SK-N-SH treated with all-trans-retinoic acid at 6 μM for 48 hours (cell line): ENCODE measurements around the gene FAM185A.

Experiments used
- ATAC-seq: fragments of 200-7000 bp; cut with Tn5 transposase; 3 replicates; pipeline ENCODE4 v1.9.1; 2020; ENCODE audit warnings: mild to moderate bottlenecking, moderate library complexity
- CREB5 ChIP-seq: fragments of 250-450 bp; sonication (Bioruptor Pico); IDR thresholded peaks from 2 replicates; pipeline ENCODE4 v1.5.1; 2020; ENCODE audit warnings: low read depth, mild to moderate bottlenecking, moderate library complexity
- CSDC2 ChIP-seq: fragments of 250-450 bp; sonication (Bioruptor Pico); IDR thresholded peaks from 2 replicates; pipeline ENCODE4 v1.5.0; 2020; ENCODE audit warnings: mild to moderate bottlenecking, moderate library complexity
- ESRRG ChIP-seq: fragments of 250-450 bp; sonication (Bioruptor Pico); IDR thresholded peaks from 2 replicates; pipeline ENCODE4 v1.6.1; 2021; ENCODE audit warnings: mild to moderate bottlenecking
- GLIS3 ChIP-seq: fragments of 250-450 bp; sonication (Bioruptor Pico); IDR thresholded peaks from 2 replicates; pipeline ENCODE4 v1.5.0; 2020; ENCODE audit warnings: mild to moderate bottlenecking, moderate library complexity
- ISL1 ChIP-seq: fragments of 250-450 bp; sonication (Bioruptor Pico); IDR thresholded peaks from 2 replicates; pipeline ENCODE4 v2.1.2; 2022; ENCODE audit warnings: mild to moderate bottlenecking, moderate library complexity
- OSR1 ChIP-seq: fragments of 250-450 bp; sonication (Bioruptor Pico); IDR thresholded peaks from 2 replicates; pipeline ENCODE4 v1.8.0; 2022; ENCODE audit warnings: moderate library complexity, mild to moderate bottlenecking, inconsistent platforms
- POU6F1 ChIP-seq: fragments of 250-450 bp; sonication (Bioruptor Pico); IDR thresholded peaks from 2 replicates; pipeline ENCODE4 v1.8.0; 2021; ENCODE audit warnings: low read depth, mild to moderate bottlenecking, moderate library complexity, borderline replicate concordance
- PPARA ChIP-seq: fragments of 250-450 bp; sonication (Bioruptor Pico); IDR thresholded peaks from 2 replicates; pipeline ENCODE4 v1.5.0; 2020; ENCODE audit warnings: mild to moderate bottlenecking, borderline replicate concordance
- RARB ChIP-seq: fragments of 250-450 bp; sonication (Bioruptor Pico); IDR thresholded peaks from 2 replicates; pipeline ENCODE4 v1.8.0; 2021; ENCODE audit warnings: mild to moderate bottlenecking, moderate library complexity
- SNAI2 ChIP-seq: fragments of 250-450 bp; sonication (Bioruptor Pico); IDR thresholded peaks from 2 replicates; pipeline ENCODE4 v1.5.0; 2020; ENCODE audit warnings: mild to moderate bottlenecking, moderate library complexity
- TCF4 ChIP-seq: fragments of 250-450 bp; sonication (Bioruptor Pico); IDR thresholded peaks from 2 replicates; pipeline ENCODE4 v1.8.0; 2021; ENCODE audit warnings: mild to moderate bottlenecking, moderate library complexity, borderline replicate concordance
- TOX ChIP-seq: fragments of 250-450 bp; sonication (Bioruptor Pico); IDR thresholded peaks from 2 replicates; pipeline ENCODE4 v1.8.0; 2021; ENCODE audit warnings: mild to moderate bottlenecking, moderate library complexity, borderline replicate concordance
- TSHZ2 ChIP-seq: fragments of 250-450 bp; sonication (Bioruptor Pico); IDR thresholded peaks from 2 replicates; pipeline ENCODE4 v1.5.0; 2020; ENCODE audit warnings: mild to moderate bottlenecking, moderate library complexity
- ZFP3 ChIP-seq: fragments of 250-450 bp; sonication (Bioruptor Pico); IDR thresholded peaks from 2 replicates; pipeline ENCODE4 v1.5.0; 2020; ENCODE audit warnings: mild to moderate bottlenecking, moderate library complexity
- ZFP30 ChIP-seq: fragments of 450-650 bp; formaldehyde crosslinking; IDR thresholded peaks from 2 replicates; pipeline ENCODE4 v1.5.0; 2022; ENCODE audit warnings: mild to moderate bottlenecking, moderate library complexity
- ZNF565 ChIP-seq: fragments of 450-650 bp; formaldehyde crosslinking; conservative IDR thresholded peaks from 2 replicates; pipeline ENCODE4 v1.5.0; 2020; ENCODE audit warnings: low read depth, mild to moderate bottlenecking, moderate library complexity
- ZNF8 ChIP-seq: fragments of 450-650 bp; formaldehyde crosslinking; IDR thresholded peaks from 2 replicates; pipeline ENCODE4 v1.5.0; 2020; ENCODE audit warnings: mild to moderate bottlenecking, moderate library complexity
- TF ChIP-seq, protein P1 (sequence below): fragments of 250-450 bp; sonication (Bioruptor Pico); IDR thresholded peaks from 2 replicates; pipeline ENCODE4 v1.5.1; 2021; ENCODE audit warnings: mild to moderate bottlenecking, moderate library complexity
- TF ChIP-seq, protein P2 (sequence below): fragments of 250-450 bp; sonication (Bioruptor Pico); IDR thresholded peaks from 2 replicates; pipeline ENCODE4 v1.8.0; 2020; ENCODE audit warnings: mild to moderate bottlenecking, moderate library complexity, borderline replicate concordance

Gene FAM185A

DNA sequence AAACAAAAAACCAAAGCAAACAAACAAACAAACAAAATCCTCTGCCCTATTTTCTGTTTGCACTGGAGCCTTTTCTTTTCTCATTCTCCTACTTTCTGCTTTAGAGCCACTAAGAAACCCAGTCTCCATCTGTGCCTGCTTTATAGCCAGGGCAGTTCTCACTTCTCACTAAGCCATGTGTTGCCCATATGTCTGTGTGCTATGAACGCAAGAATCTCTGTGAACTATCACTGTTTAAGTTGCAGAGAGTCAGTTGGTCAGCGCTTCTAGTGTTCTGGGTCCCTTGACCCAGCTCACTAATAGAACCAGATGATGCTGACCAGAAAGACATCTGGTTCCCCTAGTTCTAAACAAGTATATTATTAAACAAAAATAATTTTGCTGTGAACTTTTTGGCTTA, 81.4 kb downstream of the FAM185A start:
- no peak for TF ChIP-seq CREB5 (CRISPR knock-in tag)
- 0 out of 2 replicates have a peak, but pooled peaks have one; percentile 25 for TF ChIP-seq SNAI2 (CRISPR knock-in tag)
- peak; percentile 93 for TF ChIP-seq TCF4 (CRISPR knock-in tag)
- 0 out of 2 replicates have a peak, but pooled peaks have one; percentile 10 for TF ChIP-seq ISL1
- TF ChIP-seq, protein P1, sequence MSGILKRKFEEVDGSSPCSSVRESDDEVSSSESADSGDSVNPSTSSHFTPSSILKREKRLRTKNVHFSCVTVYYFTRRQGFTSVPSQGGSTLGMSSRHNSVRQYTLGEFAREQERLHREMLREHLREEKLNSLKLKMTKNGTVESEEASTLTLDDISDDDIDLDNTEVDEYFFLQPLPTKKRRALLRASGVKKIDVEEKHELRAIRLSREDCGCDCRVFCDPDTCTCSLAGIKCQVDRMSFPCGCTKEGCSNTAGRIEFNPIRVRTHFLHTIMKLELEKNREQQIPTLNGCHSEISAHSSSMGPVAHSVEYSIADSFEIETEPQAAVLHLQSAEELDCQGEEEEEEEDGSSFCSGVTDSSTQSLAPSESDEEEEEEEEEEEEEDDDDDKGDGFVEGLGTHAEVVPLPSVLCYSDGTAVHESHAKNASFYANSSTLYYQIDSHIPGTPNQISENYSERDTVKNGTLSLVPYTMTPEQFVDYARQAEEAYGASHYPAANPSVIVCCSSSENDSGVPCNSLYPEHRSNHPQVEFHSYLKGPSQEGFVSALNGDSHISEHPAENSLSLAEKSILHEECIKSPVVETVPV (CRISPR knock-in tag) = no peak
- TF ChIP-seq RARB = no peak
- TF ChIP-seq TSHZ2 (CRISPR knock-in tag) = no peak
- no peak for TF ChIP-seq TOX (CRISPR knock-in tag)
- TF ChIP-seq POU6F1 (CRISPR knock-in tag) = no peak
- TF ChIP-seq ZNF565 (CRISPR knock-in tag) = no peak
- no peak for TF ChIP-seq PPARA (CRISPR knock-in tag)
- no peak for TF ChIP-seq GLIS3 (CRISPR knock-in tag)
- 0 out of 2 replicates have a peak, but pooled peaks have one; percentile 35 for TF ChIP-seq CSDC2 (CRISPR knock-in tag)
- TF ChIP-seq, all 23 proteins: peak for 4
- ATAC-seq = peak; percentile 60

DNA sequence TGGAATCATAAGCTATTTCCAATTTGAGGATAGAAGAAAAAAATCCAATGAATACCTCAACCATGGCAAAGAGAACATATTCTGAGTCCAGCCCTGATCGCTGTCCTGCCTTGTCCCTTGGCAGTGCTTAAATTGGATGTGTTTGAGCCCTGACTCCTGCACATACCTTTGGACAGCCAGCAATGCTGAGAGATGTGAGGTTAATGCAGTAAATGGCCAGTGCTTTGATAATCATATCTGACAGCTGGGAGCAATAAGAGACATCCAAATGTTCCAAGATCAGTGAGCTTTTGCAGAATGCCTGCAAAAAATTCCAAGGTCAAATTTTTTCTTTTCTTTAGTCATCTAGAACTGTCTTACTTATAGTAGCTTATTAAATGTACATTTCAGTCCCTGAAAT, 83.9 kb downstream of the FAM185A start:
- TF ChIP-seq ZNF565 (CRISPR knock-in tag) (no peak), SNAI2 (CRISPR knock-in tag) (peak; percentile 86), ISL1 (peak; percentile 89), CREB5 (CRISPR knock-in tag) (no peak; the same call in 1 of the 2 replicates), ZFP3 (CRISPR knock-in tag) (peak; percentile 35; the same call in 1 of the 2 replicates), TOX (CRISPR knock-in tag) (peak; percentile 61), TCF4 (CRISPR knock-in tag) (peak; percentile 73), GLIS3 (CRISPR knock-in tag) (no peak), TSHZ2 (CRISPR knock-in tag) (peak; percentile 69)
- peak; percentile 71 for ATAC-seq

- no peak for TF ChIP-seq ESRRG
- TF ChIP-seq, protein P2, sequence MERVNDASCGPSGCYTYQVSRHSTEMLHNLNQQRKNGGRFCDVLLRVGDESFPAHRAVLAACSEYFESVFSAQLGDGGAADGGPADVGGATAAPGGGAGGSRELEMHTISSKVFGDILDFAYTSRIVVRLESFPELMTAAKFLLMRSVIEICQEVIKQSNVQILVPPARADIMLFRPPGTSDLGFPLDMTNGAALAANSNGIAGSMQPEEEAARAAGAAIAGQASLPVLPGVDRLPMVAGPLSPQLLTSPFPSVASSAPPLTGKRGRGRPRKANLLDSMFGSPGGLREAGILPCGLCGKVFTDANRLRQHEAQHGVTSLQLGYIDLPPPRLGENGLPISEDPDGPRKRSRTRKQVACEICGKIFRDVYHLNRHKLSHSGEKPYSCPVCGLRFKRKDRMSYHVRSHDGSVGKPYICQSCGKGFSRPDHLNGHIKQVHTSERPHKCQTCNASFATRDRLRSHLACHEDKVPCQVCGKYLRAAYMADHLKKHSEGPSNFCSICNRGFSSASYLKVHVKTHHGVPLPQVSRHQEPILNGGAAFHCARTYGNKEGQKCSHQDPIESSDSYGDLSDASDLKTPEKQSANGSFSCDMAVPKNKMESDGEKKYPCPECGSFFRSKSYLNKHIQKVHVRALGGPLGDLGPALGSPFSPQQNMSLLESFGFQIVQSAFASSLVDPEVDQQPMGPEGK (CRISPR knock-in tag) = no peak
- TF ChIP-seq ZNF565 (CRISPR knock-in tag) = no peak
- TF ChIP-seq POU6F1 (CRISPR knock-in tag) = no peak
- no peak for TF ChIP-seq SNAI2 (CRISPR knock-in tag)
- no peak for TF ChIP-seq ZFP3 (CRISPR knock-in tag)
- no peak for TF ChIP-seq ZFP30
- TF ChIP-seq ZNF8 (CRISPR knock-in tag) = no peak
- TF ChIP-seq OSR1 (CRISPR knock-in tag) = no peak
- no peak for TF ChIP-seq GLIS3 (CRISPR knock-in tag)
- no peak for ATAC-seq
Observed at GRCh38 chr7:102833343-102833742, 84.5 kb downstream of the FAM185A start.
